ENCODE measurements around the gene SMIM35.
"Not testable (repeated sequence)": the region's sequence is repeated elsewhere in the genome, so short reads cannot be mapped to it uniquely, and the experiment has no call there.

SMIM35 gene

GRCh38 chr11:118010738-118011461 lies 75.9 kb downstream of the SMIM35 start:
- in situ Hi-C loops (cut with MboI; ENCODE audit: low pct_unique_long_range_greater_than_20kb, low sequenced_read_pairs) = no loop called here
- peak; percentile 76 for DNase-seq

GRCh38 chr11:118009864-118010737 lies 76.7 kb downstream of the SMIM35 start:
- in situ Hi-C loops (cut with MboI; ENCODE audit: low pct_unique_long_range_greater_than_20kb, low sequenced_read_pairs) = no loop called here
- no peak for DNase-seq

- in situ Hi-C loops (cut with MboI; ENCODE audit: low pct_unique_long_range_greater_than_20kb, low sequenced_read_pairs) = no loop called here
- DNase-seq = no peak
Measured at GRCh38 chr11:118008271-118008911, 78.4 kb downstream of the SMIM35 start.

GRCh38 chr11:118007563-118008270 lies 79.0 kb downstream of the SMIM35 start:
- peak; percentile 37 for DNase-seq
- in situ Hi-C loops (cut with MboI; ENCODE audit: low pct_unique_long_range_greater_than_20kb, low sequenced_read_pairs) = not testable (repeated sequence)

GRCh38 chr11:118007040-118007439 lies 79.7 kb downstream of the SMIM35 start:
- no peak for DNase-seq
- in situ Hi-C loops (cut with MboI; ENCODE audit: low pct_unique_long_range_greater_than_20kb, low sequenced_read_pairs) = no loop called here

- in situ Hi-C loops (cut with MboI; ENCODE audit: low pct_unique_long_range_greater_than_20kb, low sequenced_read_pairs) = no loop called here
- no peak for DNase-seq
Measured at GRCh38 chr11:118006153-118006534, 80.6 kb downstream of the SMIM35 start.

GRCh38 chr11:118005224-118006152 lies 81.3 kb downstream of the SMIM35 start:
- DNase-seq = no peak
- in situ Hi-C loops (cut with MboI; ENCODE audit: low pct_unique_long_range_greater_than_20kb, low sequenced_read_pairs) = no loop called here

GRCh38 chr11:118004543-118005223 lies 82.1 kb downstream of the SMIM35 start:
- in situ Hi-C loops (cut with MboI; ENCODE audit: low pct_unique_long_range_greater_than_20kb, low sequenced_read_pairs) = no loop called here
- no peak for DNase-seq

- DNase-seq = no peak
- in situ Hi-C loops (cut with MboI; ENCODE audit: low pct_unique_long_range_greater_than_20kb, low sequenced_read_pairs) = no loop called here
Measured at GRCh38 chr11:118003456-118003855, 83.3 kb downstream of the SMIM35 start.

- DNase-seq = peak; percentile 68
- in situ Hi-C loops (cut with MboI; ENCODE audit: low pct_unique_long_range_greater_than_20kb, low sequenced_read_pairs) = no loop called here
Measured at GRCh38 chr11:118002541-118003423, 84.0 kb downstream of the SMIM35 start.

GRCh38 chr11:118002010-118002540 lies 84.7 kb downstream of the SMIM35 start:
- in situ Hi-C loops (cut with MboI; ENCODE audit: low pct_unique_long_range_greater_than_20kb, low sequenced_read_pairs) = no loop called here
- DNase-seq = no peak

GRCh38 chr11:118001494-118001971 lies 85.2 kb downstream of the SMIM35 start:
- DNase-seq = no peak
- in situ Hi-C loops (cut with MboI; ENCODE audit: low pct_unique_long_range_greater_than_20kb, low sequenced_read_pairs) = no loop called here

GRCh38 chr11:118000850-118001228 lies 85.9 kb downstream of the SMIM35 start:
- DNase-seq = no peak
- in situ Hi-C loops (cut with MboI; ENCODE audit: low pct_unique_long_range_greater_than_20kb, low sequenced_read_pairs) = no loop called here

GRCh38 chr11:118000067-118000849 lies 86.5 kb downstream of the SMIM35 start:
- in situ Hi-C loops (cut with MboI; ENCODE audit: low pct_unique_long_range_greater_than_20kb, low sequenced_read_pairs) = no loop called here
- no peak for DNase-seq

- DNase-seq = no peak
- in situ Hi-C loops (cut with MboI; ENCODE audit: low pct_unique_long_range_greater_than_20kb, low sequenced_read_pairs) = no loop called here
Measured at GRCh38 chr11:117999354-117999993, 87.3 kb downstream of the SMIM35 start.

All from KBM-7 (cell line).